Measurements from ENCODE around the gene NKTR. TPM values are rescaled to one million over a fixed set of nuclear protein-coding genes. Genes with fewer than 3 reads are reported as not detected.

Gene NKTR
- total RNA-seq, 1 experiment from 2014 or later: 35.1 TPM

GRCh38 chr3:42694366-42694765 lies 93.9 kb downstream of the NKTR start:
- DNase-seq (ENCODE audit: low read depth): no peak

GRCh38 chr3:42696356-42697288 lies 96.1 kb downstream of the NKTR start:
- DNase-seq (ENCODE audit: low read depth): no peak

GRCh38 chr3:42697289-42698051 lies 97.0 kb downstream of the NKTR start:
- DNase-seq (ENCODE audit: low read depth): no peak

Other genes with a start within 250 kb of the NKTR start
- not detected in 2 replicates for gene LYZL4, start 190.1 kb upstream of the NKTR start, total RNA-seq (2014; rRNA removed)
- not detected in 2 replicates for gene VIPR1, start 98.0 kb upstream of the NKTR start, total RNA-seq (2014; rRNA removed)
- 79.2 and 90.2 TPM in 2 replicates for gene SEC22C, start 18.7 kb upstream of the NKTR start, total RNA-seq (2014; rRNA removed)
- gene SS18L2, start 9.8 kb upstream of the NKTR start, total RNA-seq (2014; rRNA removed): 18.0 and 26.3 TPM in 2 replicates
- 28.9 and 33.2 TPM in 2 replicates for gene ZBTB47, start 53.0 kb downstream of the NKTR start, total RNA-seq (2014; rRNA removed)
- gene KLHL40, start 84.9 kb downstream of the NKTR start, total RNA-seq (2014; rRNA removed): 0.06 TPM in 1 of 2 replicates, not detected in the other
- gene HHATL, start 102.1 kb downstream of the NKTR start, total RNA-seq (2014; rRNA removed): not detected in 2 replicates
- 0.57 and 0.77 TPM in 2 replicates for gene CCDC13, start 172.6 kb downstream of the NKTR start, total RNA-seq (2014; rRNA removed)
- gene HIGD1A, start 203.8 kb downstream of the NKTR start, total RNA-seq (2014; rRNA removed): 185 and 201 TPM in 2 replicates
- 0.11 TPM in 1 of 2 replicates, not detected in the other for gene ACKR2, start 208.8 kb downstream of the NKTR start, total RNA-seq (2014; rRNA removed)

Data from LHCN-M2 (cell line).